ENCODE data around the gene DESI2.
"Not testable (repeated sequence)": the region's sequence is repeated elsewhere in the genome, so short reads cannot be mapped to it uniquely, and the experiment has no call there.

DESI2 gene

DNA sequence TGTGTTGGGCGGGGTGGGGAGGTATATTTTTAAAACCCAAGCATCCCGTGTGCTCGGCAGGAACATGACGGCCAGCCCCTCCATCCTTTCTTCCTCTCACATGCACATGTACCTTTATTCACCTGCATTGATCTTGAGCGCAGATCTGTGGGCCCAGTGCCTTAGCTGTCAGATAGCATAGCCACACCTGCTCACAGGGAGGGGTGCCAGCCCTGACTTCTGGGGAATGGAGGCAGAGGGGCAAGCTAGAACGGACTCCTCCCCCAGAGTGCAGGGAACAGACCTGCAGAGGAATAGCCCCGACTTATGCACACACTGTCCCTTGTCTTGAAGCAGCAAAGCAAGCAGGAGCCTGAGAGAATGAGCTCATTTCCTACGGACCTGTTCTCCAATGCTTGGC is 56.1 kb downstream of the DESI2 start:
- DNase-seq, result no peak

DNA sequence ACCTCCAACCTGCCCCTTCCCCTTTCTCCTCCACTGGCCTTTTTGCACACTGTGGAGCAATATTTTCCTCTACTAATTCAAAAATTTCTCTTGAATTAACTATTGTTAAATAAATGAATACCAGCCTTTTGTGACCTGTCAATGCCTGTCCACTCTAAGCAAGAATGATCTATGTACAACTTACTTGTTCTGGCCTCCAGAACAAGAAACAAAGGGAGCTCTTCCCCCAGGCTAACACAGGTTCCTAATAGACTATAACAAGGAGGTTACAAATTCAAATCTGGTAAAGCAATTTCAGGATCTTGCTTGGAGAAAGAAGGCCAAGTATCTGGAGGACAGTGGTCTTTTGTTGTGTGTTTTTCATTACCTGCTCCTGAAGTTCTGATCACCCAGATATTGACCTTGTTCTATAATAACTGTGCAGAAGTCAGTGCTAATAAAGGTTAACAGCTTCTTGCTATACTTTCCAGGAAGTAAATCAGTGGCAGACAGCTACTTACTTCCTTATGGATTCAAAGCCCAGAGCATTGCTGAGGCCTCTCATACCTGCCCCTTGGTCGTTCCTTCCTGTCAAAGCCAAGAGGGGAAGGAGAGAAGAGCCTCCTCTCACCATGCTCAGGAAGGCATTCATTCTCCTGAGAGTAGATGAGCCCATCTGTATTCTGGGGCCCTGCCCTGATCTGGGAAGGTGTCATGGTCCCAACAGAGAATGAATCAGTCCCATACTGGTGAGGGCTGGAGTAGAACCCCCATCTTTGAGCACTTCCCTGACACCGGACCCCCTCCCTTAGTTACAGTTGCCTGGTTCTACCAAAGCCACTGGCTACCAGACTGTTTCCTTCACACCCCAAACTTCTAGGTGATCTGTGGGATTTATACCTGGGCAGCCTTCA is 56.8 kb downstream of the DESI2 start:
- no peak for DNase-seq

- no peak for DNase-seq
These were observed 57.6 kb downstream of the DESI2 start for GRCh38 chr1:244710474-244711062.

- DNase-seq, result no peak
These were observed 59.7 kb downstream of the DESI2 start for GRCh38 chr1:244712669-244713068.

GRCh38 chr1:244713332-244713731 is 60.4 kb downstream of the DESI2 start:
- DNase-seq, result no peak

GRCh38 chr1:244727871-244728474 is 75.0 kb downstream of the DESI2 start:
- no peak for DNase-seq

DNA sequence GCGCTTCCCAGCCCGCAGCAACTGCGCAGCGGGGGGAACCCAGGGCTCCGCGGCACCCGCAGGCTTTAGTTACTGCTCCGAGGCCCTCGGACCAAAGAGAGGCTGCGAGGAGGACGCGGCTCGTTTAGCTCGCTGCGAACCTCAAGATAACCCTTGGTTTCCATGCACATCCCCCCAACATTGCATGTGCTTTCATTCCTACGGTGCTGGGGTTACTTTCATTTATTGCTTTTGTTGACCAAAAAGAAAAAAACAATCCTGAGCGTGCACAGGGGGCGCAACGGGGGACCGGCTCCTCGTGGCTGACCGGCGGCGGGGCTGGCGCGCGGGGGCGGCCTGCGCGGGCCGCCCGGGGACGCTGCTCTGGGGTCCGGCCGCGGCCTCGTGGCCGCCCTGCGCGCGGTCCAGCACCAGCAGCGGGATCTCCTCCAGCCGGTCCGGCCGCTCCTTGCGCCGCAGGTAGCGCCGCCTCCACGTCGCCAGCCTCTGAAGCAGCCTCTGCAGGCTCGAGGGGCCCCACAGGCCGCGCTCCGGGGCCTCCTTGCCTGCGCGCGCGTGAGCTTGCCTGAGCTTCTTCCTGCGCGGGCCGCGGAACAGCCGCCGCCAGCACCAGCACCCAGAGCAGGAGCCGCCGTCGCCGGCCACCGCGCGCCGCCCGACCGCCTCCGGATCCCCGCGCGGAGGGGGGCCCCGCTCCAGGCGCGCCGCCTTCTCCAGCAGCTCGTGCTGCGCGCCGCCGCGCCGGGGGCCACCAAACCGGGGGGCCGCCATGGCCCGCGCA is 77.4 kb downstream of the DESI2 start:
- DNase-seq, result no peak

GRCh38 chr1:244730934-244731434 is 78.1 kb downstream of the DESI2 start:
- DNase-seq, result no peak

DNA sequence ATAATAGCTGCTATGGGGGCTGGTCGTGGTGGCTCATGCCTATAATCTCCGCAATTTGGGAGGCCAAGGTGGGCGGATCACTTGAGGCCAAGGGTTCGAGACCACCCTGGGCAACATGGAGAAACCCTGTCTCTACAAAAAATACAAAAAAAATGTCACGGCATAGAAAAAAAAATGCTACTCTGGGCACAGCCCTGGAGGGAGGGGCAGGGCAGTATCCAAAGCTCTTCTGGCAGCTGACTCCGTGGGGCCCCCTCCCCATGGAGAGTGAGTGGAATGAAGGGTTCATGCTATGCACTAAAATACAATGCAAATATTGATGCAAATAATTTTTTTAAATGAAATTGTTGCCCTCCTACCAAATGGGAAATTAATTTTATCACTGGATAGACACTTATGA is 78.7 kb downstream of the DESI2 start:
- no peak for DNase-seq

DNA sequence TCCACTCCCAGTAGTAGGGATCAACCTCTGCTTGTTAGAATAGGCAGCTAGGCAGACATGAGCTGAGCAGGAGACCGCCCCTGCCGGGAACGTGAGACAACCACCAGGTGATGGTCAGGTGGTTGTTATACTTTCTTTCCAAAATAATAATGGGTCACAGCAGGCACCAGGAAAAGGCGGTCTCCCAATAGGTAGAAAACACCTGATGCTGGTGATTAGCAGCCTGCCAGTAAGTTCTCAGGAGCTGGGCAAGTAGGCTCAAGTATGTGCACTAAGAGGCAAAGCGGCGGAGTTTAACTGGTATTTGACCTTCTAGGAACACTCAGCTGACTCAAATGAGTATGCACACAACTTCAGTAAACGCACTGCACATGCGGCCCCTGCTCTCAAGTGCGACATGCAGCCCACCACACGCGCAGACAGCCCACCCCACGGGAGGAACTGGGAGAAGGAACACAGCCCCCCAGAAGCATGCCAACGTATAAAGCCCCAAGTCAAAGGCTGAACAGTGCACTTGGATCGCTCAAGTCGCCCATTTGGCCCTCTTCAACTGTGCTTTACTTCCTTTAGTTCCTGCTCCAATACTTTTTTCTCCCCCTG is 80.0 kb downstream of the DESI2 start:
- DNase-seq, result no peak

DNA sequence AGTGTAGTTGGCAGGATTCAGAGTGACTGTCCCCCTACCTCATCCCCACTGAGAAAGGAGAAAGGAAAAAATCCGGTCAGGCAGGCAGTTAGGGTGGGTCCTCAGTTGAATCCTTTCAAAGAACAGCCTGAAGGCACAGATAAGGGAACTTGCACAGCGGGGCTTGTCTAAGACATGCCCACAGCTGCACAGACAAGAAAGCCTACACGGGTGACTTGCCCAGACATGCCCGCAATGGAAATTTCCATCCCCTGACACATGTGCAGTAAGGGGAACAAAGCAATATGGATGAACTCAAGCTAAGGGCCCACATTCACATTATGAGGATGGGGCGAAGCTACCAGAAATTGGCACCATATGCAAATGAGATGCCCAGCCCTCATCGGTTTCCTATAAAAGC is 82.5 kb downstream of the DESI2 start:
- DNase-seq, result no peak

DNA sequence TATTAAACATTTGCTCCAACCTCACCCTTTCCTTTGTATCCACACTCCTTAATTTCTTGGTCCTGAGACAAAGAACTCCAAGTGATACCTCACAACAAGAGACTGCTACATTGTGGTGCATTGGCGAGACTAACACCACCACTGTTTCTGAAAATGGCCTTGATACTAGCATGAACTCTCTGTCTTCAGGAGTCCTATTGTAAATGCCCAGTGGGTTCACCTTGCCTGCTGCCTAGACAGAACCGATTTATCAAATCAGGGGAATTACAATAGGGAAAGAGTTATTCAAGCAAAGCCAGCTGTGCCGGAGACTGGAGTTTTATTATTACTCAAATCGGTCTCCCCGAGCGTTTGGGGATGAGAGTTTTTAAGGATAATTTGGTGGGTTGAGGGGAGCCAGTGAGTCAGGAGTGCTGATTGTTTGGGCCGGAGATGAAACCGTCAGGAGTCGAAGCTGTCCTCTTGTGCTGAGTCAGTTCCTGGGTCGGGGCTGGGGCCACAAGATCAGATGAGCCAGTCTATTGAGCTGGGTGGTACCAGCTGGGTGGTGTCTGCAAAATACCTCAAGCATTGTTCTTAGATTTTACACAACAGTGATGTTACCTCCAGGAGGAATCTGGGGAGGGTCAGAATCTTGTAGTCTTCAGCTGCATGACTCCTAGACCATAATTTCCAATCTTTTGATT is 83.1 kb downstream of the DESI2 start:
- DNase-seq, result no peak

- not testable (repeated sequence) for DNase-seq
These were observed 86.2 kb downstream of the DESI2 start for GRCh38 chr1:244739140-244739539.

DNA sequence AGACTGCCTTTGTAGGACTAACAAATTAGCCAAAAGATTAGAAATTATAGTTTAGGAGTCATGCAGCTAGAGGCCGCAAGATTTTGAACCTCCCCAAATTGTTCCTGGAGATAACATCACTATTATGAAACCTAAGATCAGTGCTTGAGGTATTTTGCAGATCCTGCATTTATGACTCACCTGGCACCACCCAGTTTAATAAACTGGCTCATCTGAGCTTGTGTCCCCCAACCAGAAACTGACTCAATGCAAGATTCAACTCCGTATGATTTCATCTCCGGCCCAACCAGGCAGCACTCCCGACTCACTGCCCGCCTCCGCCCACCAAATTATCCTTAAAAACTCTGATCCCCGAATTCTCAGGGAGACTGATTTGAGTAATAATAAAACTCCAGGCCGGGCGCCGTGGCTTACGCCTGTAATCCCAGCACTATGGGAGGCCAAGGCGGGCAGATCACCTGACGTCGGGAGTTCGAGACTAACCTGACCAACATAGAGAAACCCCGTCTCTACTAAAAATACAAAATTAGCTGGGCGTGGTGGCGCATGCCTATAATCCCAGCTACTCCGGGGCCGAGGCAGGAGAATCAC is 87.2 kb downstream of the DESI2 start:
- DNase-seq, result not testable (repeated sequence)

GRCh38 chr1:244741692-244742091 is 88.8 kb downstream of the DESI2 start:
- no peak for DNase-seq

DNA sequence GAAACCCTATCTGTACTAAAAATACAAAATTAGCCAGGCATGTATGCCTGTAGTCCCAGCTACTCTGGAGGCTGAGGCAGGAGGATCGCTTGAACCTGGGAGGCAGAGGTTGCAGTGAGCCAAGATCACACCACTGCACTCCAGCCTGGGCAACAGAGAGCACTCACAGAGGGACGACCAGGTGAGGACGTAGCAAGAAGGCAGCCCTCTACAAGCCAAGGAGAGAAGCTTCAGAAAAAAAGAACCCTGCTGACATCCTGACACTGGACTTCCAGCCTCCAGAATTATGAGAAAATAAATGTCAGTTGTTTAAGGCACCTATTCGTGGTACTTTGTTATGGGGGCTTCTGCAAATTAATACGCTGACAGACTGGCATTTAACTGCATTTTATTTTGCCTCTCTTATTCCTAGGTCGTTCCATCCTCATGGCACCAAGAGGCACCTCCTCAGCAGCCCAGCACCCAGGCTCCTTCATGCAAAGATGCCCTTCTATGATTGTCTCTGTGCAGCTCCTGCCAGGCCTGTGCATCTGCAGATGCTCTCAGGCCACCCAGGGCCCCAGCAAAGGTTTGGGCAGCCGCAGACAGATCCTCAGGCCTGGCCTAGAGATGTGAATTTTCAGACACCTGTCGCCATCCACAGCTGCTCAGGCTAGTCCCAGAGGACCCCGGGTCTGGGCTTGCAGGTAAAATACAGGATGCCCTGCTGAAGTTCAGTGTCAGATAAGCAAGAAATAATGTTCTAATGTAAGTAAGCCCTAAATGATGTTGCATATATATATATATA is 96.5 kb downstream of the DESI2 start:
- no peak for DNase-seq

DNA sequence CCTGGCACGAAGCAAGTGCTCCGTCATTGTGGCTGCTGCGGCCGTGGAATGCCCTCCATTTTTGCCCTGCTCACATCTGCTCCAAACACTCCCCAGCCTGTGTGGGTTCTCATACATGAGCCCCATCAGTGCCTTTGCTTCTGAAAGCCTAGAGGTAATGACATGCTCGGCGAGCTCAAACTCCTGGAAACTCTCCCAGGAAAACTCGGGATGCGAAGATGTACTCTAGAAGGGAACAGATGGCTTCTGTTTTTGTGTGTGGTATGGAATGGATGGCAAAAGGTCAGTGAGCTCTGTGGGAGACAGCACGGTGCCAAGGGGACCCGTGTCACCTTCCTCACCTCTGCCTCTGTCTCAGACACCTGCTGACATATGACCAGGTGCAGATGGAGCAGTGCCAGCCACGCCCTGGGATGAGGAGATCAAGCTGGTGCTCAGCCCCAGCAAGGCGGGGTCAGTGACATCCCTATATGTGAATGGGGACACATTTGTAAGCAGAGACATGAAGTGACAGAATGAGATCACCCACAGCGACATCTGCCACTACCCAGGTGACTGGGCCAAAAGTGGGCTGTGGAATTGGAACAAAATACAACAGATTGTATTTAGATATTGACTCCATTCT is 98.5 kb downstream of the DESI2 start:
- DNase-seq, result no peak

DNA sequence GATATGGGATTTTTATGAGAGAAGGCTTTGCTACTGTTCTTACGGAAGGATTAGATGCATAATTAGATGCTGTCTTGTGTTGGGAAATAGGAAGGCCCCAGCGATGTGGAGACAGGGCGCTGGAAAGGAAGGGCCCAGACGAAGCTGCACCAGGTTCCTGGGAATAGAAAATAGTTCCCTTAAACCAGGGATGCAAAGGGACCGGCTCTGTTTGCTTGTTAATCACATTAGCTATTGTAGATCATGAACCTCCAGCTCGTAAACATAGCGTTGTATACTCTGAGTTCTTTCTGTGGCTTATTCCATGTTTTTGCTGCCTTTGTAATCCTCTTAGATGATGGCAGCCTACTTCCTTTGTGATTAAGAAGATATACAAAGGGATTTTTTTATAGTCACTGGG is 102.7 kb downstream of the DESI2 start:
- no peak for DNase-seq

DNA sequence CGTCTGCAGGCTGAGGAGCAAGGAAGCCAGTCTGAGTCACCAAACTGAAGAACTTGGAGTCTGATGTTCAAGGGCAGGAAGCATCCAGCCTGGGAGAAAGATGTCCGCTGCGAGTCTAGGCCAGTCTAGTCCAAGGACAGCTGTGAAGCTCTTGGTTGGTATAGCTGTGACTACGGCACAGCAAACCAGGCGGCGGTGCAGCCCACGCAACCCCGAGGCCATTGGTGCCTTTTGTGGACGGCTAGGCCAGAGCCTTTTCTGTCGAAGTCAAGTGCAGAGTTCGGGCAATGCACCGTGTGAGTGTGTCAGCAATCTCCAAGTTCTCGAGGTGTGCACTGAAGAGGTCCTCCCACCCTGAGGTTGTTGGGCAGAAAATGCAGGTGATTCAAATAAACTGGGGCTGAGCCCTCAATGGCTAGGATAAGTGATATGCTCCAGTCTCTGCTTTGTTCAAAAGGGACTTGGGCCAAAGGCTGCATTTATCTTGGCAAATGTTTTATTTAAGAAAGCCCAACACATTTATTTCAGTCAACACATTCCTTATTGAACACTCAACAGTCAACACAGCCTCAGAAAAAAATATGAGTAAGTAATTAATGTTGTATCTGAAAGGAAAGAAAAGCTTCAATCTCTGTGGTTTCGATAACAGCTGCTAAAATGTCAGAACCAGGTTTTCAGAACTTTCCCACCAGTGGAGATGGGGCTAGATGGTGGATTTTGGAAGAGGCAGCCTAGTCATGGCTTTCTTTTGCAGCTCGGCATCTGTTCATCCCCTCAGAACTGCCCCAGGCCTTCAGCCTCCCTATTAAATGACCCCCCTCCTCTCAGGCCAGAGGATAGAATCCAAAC is 104.4 kb downstream of the DESI2 start:
- DNase-seq, result no peak
